GM10266 (cell line): ENCODE data around the gene PPT1.

Experiments
- DNase-seq: peaks from one replicate; pipeline ENCODE4 v3.0.0; 2012; ENCODE audit errors: extremely low spot score
- TF ChIP-seq, protein P1 (sequence below): IDR thresholded peaks from 2 replicates; pipeline ENCODE4 v1.5.1; 2012; ENCODE audit warnings: mild to moderate bottlenecking, low read depth; ENCODE audit not compliant: control insufficient read depth, insufficient read depth; ENCODE audit errors: missing control alignments

PPT1 gene

DNA sequence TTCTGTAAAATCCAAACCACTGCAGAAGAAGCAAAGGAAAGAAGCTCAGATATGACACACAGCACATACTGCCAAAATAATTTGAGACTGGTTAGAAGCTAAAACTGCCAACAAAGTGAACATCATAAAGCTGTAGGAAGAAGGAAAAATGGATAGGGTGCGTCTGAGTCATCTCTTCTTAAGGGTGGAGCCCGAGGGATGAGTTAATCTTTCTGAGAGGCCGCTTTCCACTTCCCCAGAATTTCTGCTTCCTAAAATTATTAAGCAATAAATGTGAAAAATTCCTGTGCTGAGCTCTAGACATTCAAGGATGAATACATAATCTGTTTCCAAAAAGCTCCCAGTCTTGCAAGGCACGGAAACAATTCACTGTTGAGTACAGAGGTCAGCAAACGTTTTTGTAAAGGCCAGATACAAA lies 20.1 kb downstream of the PPT1 start:
- TF ChIP-seq, protein P1, sequence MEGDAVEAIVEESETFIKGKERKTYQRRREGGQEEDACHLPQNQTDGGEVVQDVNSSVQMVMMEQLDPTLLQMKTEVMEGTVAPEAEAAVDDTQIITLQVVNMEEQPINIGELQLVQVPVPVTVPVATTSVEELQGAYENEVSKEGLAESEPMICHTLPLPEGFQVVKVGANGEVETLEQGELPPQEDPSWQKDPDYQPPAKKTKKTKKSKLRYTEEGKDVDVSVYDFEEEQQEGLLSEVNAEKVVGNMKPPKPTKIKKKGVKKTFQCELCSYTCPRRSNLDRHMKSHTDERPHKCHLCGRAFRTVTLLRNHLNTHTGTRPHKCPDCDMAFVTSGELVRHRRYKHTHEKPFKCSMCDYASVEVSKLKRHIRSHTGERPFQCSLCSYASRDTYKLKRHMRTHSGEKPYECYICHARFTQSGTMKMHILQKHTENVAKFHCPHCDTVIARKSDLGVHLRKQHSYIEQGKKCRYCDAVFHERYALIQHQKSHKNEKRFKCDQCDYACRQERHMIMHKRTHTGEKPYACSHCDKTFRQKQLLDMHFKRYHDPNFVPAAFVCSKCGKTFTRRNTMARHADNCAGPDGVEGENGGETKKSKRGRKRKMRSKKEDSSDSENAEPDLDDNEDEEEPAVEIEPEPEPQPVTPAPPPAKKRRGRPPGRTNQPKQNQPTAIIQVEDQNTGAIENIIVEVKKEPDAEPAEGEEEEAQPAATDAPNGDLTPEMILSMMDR = no peak
- DNase-seq = no peak

- DNase-seq = no peak
- TF ChIP-seq, protein P1 = no peak
These were observed 21.8 kb downstream of the PPT1 start for GRCh38 chr1:40075266-40075665.

GRCh38 chr1:40073062-40073461 lies 24.0 kb downstream of the PPT1 start:
- no peak for DNase-seq
- TF ChIP-seq, protein P1 = no peak

DNA sequence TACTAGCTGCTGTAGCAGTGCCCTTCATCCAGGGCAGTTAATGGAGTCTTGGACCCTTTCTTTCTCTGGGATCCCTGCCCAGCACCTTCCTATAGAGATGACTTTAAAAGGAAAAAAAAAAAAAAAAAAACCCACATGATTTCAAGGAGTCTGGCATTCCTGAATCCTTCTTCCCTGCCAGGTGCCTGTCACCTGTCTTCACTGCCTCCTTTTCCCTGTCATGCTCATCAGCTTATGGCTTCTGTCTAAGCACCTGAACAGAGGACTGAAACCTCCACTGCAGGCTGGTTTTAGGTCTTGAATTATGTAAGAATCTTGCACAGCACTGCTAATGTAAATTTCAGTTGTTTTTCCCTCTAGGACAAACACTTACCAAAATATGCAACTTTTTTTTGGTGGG lies 24.9 kb downstream of the PPT1 start:
- DNase-seq = no peak
- TF ChIP-seq, protein P1 = no peak

DNA sequence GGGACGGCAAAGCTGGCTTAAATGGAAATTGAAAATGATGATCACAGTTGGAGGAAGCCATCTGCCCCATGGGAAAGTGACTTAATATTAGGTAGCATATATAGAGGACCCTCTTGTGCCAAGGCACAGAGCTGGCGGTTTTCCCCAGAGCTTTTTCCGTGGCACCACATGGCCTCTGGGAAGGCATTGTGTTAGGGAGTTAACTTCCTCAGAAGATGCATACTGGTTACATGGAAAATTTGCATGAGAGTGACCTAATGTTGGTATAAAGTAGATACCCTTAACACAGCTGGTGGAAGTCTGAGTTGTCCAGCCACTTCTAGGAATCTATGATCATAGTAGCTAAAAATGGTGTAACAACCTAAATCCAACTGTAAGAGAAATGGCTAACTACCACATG lies 29.2 kb downstream of the PPT1 start:
- TF ChIP-seq, protein P1 = no peak
- no peak for DNase-seq

- DNase-seq = no peak
- TF ChIP-seq, protein P1 = no peak
These were observed 30.0 kb downstream of the PPT1 start for GRCh38 chr1:40067023-40067422.

GRCh38 chr1:40064797-40065499 lies 32.1 kb downstream of the PPT1 start:
- DNase-seq = peak; percentile 53
- TF ChIP-seq, protein P1 = no peak
